GM21390 (cell line): ENCODE results near the gene MEP1A.
"Not testable (repeated sequence)": the region's sequence is repeated elsewhere in the genome, so short reads cannot be mapped to it uniquely, and the experiment has no call there.

Experiments
- ATAC-seq: cut with Tn5 transposase; IDR thresholded peaks from one replicate; pipeline ENCODE4 v1.9.1; 2021; ENCODE audit not compliant: unreplicated experiment

Gene MEP1A, protein sequence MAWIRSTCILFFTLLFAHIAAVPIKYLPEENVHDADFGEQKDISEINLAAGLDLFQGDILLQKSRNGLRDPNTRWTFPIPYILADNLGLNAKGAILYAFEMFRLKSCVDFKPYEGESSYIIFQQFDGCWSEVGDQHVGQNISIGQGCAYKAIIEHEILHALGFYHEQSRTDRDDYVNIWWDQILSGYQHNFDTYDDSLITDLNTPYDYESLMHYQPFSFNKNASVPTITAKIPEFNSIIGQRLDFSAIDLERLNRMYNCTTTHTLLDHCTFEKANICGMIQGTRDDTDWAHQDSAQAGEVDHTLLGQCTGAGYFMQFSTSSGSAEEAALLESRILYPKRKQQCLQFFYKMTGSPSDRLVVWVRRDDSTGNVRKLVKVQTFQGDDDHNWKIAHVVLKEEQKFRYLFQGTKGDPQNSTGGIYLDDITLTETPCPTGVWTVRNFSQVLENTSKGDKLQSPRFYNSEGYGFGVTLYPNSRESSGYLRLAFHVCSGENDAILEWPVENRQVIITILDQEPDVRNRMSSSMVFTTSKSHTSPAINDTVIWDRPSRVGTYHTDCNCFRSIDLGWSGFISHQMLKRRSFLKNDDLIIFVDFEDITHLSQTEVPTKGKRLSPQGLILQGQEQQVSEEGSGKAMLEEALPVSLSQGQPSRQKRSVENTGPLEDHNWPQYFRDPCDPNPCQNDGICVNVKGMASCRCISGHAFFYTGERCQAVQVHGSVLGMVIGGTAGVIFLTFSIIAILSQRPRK

DNA sequence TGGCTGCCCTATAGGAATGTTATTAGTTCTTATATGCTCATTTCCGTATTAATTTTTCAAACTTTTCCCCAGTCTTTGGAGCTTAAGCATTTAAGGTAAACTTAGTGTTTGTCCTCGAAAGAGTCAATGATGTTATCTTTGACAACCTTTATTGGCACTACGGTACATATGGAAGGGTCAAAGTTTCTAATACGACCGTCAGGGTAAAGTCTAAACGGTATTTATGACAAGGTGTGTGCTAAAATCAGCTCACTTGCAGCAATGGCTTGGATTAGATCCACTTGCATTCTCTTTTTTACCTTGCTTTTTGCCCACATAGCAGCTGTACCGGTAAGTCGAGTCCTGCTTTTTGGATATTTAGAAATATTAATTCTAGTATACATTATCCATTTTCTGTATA is at the start of gene MEP1A:
Gene MEP1A (plus strand): TSS at position 252 of the 400 bp plus-strand sequence. CDS start 10 bp downstream, at position 262.
- ATAC-seq = no peak

DNA sequence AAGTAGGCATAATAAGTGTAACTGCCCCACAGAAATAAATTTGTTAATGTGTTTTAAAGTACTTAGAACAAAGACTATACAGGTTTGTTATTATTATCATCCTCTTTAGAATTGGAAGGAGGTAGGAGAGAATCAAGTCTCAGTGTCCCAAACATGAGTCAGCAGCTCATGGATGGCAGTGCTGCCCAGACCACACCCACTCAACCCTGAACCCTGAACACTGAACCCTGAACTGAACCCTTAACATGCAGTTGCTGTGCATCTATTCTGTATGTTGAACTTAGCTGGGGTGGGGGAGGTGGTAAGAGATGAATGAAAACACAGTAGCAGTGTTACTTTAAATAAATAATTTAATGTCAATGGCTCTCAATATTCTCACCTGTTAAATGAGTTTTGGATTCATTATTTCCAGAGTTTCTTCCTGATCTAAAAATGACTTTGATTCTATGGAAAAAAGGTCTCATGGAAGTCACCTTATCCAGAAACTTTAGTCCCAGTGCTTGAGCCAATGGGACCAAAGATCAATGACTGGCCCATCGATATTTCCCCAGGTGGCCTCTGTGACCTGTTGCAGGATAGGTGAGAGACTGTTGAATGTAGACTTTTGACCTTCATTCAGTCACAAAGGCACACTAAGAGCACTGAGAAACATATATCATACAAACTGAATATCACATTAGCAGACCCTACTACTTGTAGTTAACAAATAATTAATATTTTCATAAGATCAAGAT is 49.6 kb upstream of the MEP1A start:
- ATAC-seq = no peak

DNA sequence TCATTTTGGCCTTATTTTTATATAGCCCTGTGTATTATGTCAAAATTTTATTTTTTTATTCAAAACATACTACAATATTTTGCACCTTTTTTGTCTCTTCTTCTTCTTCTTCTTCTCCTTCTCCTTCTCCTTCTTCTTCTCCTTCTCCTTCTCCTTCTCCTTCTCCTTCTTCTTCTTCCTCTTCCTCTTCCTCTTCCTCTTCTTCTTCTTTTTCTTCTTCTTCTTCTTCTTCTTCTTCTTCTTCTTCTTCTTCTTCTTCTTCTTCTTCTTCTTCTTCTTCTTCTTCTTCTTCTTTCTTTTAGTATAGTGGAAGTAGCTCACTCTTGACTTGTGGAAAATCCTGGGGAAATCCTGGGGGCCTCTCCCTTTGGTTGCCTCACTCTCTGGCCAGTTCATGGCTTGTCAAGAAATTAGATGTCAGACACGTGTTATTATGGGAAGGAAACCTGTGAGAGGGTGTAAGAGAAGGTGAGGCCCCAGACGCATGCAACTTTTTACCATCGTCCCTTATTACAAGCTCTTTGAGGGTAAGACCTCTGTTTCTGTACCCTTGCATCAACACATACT is 48.9 kb upstream of the MEP1A start:
- ATAC-seq = not testable (repeated sequence)

DNA sequence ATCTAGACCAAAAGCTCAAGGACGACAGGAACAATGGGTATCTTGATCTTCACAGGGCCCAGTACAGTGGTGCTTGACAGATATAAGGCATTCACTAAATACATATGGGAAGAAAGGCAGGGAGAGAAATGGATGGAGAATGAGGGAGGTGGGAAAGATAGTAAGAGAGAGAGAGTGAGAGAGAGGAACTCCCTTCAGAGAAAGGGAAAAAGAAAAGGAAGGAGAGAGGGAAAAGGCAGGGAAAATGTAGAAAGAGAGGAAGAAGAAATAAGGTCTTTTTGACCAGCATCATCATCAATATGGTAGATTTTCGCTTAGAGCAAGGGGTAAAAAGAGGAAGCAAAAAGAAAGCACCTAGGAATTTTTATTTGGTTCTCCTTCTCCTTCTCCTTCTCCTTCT is 47.2 kb upstream of the MEP1A start:
- ATAC-seq = no peak

DNA sequence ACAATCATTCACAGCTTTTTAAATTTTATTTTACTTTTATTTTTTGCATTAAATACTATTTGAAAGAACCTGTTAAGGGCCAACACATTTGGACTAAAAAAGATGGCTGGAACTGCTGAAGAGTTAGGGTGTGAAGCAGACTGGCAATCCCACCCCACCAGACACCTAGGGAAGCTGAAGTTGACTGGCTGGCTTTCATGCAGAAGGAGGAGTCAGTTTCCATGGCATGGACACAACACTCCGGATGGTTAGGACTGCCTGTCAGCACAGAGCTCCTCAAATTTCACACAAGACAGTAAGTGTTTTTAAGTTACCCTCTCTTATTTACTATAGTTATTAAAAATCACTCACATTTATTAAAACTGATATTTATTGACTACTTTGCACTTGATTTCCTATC is 46.5 kb upstream of the MEP1A start, which contains the start of gene ANKRD66:
Gene ANKRD66 (plus strand): TSS at position 238 of the 400 bp plus-strand sequence. CDS start 5,016 bp downstream, outside the sequence.
- ATAC-seq = no peak

DNA sequence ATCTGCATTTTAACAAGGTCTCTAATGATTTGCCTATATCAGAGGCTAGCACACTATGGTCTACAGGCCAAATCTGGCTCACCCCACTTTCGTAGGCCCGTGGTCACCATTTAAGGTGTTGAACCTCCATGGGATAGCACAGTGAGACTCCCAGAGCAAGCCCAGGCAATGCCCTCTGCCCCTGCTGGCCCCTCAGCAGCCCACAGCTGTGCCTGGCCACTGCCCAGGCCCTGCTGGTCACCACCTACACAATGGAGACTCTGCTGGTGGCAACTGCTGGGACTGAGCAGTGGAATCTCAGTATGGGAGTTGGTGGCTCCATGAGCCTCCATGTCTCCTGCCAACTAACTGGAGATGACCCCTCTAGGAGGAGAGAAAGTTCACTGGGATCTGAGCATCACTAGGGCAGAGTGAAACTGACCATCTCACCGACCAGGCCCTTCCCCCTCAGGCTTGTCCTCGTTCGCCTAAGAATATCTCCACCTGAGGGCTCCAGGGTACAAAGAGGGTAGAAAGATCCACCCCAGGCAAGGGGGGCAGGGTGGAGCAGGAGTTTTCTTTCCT is 44.2 kb upstream of the MEP1A start:
- ATAC-seq = no peak

DNA sequence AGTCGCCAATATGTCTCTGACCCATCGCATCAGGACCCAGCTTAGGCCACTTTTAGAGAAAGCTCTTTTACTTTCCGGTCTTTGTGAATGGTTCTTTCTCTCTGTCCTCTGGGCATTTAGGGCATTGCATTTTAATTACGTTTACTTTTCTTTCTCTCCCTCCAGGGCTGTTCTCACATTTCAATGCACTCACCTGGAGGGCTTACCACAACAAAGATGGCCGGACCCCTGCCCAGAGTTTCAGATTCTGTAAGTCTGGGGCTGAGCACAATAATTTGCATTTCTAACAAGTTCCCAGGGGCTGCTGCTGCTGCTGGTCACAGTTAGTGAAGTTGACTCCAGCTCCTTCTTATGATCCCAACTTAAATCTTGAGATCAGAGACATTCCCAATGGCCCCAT is 43.5 kb upstream of the MEP1A start:
- no peak for ATAC-seq

DNA sequence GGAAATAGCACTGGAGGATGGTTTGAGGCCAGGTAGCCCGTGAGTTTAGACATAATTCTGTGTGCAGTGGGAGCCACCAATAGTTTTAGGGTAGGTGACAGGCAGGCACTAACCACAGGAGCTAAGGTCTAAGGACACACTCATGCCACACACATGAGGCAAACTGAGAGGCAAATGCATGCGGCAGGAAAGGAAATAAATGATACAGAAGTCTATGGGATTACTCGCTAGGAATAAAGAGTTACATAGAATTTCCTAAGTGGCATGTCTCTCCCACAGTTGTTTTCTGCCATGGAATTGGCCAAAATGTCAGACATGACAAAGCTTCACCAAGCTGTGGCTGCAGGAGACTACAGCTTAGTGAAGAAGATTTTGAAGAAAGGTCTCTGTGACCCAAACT is 41.5 kb upstream of the MEP1A start:
- no peak for ATAC-seq

DNA sequence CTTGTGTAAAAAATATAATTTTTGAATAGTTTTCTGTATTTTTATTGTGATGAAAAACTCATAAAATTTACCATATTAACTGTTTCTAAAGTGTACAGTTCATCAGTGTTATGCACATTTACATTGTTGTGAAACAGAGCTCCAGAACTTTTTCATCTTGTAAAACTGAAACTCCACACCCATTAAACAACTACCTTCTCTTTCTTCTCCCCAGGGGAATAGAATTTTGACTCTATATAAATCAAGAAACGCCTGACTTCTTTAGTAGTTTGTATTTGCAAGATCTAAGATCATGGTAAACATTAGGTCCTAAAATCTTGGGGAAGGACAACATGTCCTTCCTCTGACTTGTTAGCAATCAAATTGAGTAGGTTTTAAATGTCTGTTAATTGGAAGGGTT is 37.3 kb upstream of the MEP1A start:
- no peak for ATAC-seq

DNA sequence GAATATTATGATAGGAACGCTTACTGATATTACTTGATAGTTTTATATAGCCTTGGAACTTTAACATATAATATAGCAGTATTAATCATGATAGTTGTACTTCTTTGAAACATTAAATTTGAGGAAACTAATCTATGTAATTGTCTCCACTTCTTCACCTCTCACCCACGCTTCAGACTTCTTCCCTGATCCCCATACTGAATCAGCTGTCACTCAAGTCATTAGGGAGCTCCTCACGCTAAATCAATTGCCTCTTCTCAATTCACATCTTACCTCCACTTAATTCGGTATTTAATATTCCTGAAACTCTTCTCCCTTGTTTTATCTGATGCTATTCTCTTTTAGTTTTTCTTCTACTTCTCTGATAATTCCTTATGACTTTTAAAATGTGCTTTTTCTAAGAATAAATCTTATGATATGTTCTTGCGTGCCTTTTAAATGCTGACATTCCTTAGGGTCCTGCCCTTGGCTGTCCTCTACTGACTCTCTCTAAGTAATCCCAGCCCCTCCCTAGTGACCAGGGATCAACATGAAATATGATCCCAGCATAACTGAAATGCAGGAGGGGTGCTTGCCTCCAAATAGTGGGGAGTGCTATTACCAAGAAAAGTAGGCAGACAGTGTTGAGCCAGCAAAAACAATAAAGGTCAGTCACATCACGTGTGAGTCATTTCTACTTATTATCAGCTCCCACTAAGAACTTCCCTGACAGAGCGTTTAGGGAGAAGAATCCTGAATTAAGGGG is 36.5 kb upstream of the MEP1A start:
- ATAC-seq = no peak

DNA sequence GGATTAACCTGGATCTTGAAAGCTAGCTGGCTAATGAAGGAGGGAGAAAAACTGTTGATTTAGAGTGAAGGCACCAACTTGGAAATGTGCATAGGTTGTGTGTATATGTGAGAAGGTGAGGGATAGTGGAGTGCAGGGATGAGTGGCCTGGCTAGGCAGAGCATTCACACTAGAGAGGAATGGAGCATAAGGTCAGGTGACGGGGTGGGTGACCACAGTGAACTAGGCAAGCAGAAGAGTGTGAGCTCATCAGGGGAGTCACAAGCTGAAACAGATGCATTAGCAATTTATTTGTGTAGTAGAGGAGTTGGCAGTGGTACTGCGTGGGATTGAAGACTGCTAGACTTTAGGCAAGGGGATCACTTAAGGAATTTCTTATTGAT is 36.0 kb upstream of the MEP1A start:
- no peak for ATAC-seq

DNA sequence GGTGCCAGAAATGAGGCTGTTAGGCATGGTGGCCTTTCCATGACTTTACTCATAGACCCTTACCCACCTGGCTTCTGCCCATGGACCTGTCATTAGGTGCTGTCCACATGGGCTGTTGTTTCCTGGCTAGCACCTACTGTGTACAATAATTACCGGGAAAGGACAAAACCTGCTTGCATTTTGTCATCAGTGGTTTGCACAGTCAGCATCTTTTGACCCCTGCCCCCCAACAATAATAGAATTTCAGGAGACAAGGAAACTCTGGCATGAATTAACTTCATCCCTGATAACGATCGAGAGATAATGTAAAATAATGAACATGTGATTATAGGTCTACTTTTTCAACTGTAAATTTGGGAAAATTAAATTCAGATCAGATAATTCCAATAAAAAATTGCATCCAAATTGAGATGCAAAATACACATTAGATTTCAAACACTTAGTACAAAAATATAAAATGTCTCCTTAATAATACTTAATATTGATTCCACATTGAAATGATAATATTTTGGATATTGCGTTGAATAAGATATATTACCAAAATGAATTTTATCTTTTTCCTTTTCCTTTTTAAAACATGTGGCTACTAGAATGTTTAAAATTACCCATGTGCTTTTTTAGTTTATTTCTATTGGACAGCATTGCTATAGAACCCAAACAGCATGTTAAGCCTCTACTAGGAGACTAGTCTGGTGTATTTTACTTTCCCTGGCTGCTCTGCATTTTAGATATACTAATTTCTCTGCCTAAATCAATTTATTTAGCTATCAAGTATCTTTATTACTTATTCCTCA is 34.0 kb upstream of the MEP1A start:
- ATAC-seq = no peak

DNA sequence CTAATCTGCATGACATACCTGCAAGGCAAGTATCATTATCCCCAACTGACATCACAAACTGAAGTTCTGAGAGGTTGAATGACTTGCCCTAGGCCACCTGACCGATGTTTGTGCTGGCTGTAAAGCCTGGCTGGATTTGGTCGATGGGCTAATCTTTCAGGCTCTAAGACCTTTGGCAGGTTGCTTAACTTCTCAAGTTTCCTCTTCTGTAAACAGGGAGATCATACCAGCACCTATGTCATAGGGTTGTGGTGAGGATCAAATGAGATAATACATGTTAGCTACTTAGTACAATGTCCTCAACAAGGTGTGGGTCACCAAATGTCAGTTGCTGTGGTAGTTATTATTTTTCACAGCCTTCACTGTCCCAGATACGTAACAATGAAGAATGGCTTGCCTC is 32.3 kb upstream of the MEP1A start:
- no peak for ATAC-seq

DNA sequence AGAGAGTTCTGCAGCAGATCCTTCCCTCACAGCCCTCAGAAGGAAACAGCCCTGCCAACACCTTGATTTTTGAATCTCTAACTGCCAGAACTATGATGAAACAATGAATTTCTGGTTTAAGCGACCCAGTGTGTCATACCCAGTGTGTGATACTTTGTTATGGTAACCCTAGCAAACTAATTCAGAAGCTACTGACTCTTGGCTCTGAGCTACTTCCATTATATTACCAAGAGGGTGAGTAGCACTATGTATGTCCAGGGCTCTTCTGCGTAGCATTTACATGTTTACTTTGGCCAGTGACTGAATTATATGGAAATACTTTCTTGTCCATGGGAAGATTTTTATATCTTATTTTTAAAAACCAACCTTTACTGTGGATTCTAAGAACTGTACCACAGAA is 29.7 kb upstream of the MEP1A start:
- no peak for ATAC-seq

DNA sequence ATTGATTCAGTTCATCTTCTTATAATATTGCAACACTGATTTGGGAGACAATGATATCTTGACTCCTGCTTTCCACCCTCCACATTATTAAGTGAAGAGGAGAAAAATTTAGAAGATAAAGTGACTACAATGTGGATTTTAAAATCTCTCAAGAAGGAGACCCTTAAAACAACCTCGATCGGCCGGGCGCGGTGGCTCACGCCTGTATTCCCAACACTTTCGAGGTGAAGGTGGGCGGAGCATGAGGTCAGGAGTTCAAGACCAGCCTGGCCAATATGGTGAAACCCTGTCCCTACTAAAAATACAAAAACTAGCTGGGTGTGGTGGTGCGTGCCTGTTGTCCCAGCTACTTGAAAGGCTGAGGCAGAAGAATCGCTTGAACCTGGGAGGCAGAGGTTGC is 28.9 kb upstream of the MEP1A start:
- not testable (repeated sequence) for ATAC-seq

DNA sequence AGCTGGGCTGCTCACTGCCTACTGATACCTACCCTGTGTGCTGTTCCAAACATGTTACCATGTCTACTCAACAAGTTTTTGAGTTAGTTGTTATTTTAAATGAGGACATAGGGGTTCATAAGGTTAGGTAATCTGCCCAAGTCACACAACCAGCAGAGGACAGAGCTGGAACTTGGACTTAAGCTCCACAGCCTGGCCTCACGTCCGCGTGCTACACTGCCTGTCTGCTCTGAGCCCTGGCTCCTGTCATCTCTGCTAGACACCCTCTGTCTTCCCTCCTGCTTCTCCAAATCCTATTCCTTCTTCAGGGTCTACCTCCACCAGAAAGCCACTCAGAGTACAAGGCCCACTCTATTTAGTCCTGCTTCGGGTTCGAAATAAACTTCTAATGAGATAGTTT is 28.2 kb upstream of the MEP1A start:
- ATAC-seq = no peak

DNA sequence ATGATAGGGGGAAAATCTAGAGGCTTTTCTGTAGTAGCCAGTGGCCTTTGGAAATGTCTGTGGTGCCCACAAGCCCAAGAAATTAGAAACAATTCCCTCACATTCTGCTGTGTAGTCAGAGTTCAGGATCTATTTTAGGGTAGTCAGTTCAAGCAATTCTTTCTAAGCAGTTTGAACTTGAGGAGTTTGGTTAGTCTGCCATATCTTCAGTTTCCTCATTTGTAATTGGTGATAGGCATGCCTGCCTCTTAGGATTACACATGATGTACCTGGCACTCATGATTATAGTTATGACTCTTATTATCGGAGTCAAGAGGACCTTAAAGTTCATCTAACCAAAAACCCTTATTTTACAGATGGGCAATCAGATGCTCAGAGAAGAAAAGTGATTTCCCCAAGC is 21.2 kb upstream of the MEP1A start:
- ATAC-seq = no peak

DNA sequence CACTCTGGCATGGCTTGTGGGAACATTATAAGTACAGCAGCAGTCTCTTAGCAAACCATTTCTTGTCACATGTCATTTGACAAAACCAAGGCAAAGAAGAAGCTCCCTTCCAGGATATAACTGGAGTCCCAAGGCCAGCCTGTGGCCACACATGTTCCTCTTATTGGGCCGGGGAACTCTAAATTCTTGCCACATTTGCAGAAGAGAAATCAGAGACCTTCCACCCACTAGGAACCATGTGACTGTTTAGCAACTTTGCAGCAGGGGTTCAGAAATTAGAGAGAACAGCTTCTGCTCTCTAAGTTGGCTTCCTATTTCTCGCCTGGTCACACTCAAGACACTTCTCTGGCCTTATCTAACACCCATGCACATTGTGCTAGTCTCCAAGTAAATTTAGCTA is 20.4 kb upstream of the MEP1A start:
- ATAC-seq = no peak

DNA sequence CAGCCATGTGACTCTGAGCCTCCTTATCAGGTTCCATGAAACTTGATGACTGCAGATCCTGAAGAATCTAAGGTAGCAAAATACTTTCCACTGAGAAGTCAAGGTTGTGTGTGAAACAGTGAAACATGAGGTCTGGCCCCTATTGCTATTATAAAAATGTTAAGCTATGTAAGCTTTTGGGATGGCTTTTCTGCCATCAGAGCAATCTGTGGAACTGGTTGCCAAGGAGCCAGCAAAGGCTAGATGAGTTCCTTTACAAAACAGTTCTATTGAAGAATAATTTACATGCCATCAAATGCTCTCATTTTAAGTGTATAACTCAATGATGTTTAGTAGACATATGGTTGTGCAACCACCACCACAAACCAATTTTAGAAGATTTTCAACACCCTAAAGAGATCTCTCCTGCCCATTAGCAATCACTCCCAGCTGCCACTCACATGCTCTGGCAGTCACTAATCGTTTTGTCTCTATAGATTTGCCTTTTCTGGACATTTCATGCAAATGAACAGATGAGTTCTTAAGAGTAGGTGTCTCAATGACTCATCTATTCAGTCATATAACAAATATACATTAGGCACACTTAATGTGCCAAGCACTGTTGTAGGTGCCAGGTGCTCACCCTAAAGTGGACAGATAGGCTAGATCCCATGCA is 19.9 kb upstream of the MEP1A start:
- no peak for ATAC-seq
